HG03342 (cell line): Measurements from ENCODE around the gene PLCL2.
"Not testable (repeated sequence)": the region's sequence is repeated elsewhere in the genome, so short reads cannot be mapped to it uniquely, and the experiment has no call there.

Experiments
- ATAC-seq: cut with Tn5 transposase; IDR thresholded peaks from one replicate; pipeline ENCODE4 v1.9.1; 2021; ENCODE audit warnings: mild to moderate bottlenecking, moderate library complexity; ENCODE audit not compliant: unreplicated experiment

Gene PLCL2

DNA sequence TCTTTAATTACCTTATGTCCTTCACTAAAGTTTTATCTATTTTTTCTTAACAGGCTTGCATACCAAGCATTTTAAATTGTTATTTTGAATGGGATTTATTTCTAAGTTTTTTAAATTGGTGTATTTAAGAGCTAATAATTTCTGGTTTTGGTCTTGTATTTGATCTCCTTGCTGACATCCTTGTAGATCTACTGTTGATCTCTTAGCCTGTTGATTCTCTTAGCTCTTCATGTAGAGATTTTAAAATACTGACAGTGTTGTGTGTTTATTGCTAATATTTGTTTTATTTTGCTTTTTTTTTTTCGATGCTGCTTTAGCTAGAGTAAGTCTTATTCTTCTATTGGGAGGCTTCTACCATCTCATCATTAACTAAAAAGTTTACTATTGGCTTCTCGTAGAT, 65.5 kb downstream of the PLCL2 start:
- no peak for ATAC-seq

DNA sequence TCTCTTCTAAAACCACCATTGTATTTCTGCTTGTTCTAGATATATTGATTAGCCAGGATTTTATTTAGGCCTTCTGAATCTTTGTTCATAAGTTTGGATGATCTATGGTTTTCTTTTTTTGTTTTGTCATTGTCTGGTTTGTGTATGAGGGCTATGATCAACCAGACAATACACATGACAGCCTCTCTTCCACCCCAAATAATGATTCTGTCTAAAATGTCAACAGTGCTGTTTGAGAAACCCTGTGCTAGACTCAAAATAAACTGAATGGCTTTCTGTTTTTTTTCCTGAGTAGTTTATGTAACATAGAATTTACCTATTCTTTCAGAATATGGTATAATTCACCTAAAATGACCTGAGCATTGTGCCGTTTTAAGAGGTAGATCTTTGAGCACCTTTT, 66.1 kb downstream of the PLCL2 start:
- ATAC-seq: no peak

DNA sequence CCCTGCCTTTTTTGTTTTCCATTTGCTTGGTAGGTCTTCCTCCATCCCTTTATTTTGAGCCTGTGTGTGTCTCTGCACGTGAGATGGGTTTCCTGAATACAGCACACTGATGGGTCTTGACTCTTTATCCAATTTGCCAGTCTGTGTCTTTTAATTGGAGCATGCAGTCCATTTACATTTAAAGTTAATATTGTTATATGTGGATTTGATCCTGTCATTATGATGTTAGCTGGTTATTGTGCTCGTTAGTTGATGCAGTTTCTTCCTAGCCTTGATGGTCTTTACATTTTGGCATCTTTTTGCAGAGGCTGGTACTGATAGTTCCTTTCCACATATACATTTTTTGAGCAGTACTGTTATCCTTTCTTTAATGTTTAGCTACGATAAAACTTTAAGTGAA, 73.1 kb downstream of the PLCL2 start:
- not testable (repeated sequence) for ATAC-seq

DNA sequence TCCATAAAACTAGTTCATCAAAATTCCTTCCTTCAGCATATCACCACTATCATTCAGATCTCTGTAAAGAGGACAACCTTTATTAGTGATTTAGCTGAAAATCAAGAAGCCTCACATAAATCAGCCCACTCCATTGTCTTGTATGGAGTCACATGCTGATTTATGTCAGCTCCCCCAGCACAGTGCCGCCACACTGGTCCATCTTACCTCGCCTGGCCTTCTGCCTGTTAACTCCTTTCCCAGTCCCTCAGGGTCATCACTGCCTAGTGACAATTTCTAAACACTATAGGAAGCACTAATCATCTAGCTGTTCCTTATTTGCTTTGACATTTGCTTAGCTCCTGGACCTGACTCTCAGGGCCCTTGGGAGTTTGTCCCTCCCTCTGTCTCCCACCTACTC, 75.4 kb downstream of the PLCL2 start:
- ATAC-seq: no peak

DNA sequence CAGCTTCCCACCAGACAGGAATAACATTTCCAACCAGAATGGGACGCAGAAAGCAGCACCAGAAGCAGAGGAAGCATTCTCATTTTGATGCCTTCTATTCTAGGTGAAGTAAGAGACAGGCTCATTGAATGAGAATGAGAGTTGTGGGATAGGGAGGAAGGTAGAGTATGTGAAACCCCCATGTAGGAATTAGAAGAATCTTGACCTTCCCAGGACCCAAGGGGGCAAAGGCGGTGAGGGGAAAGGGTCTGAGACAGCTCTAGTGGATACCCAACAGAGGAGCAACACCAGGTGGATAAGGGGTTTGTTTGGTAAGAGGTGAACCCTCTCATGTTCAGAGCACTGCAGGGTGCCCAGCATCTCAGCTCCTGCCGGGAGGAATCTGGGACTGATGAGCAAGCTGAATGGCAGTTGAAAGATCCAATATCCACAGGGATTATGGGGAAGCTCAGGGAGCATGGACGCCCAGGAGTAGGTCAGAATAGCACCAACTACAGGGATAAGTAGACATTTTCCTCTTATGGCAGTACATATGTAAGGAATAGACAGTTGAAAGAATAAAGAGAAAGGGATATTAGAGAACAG, 77.0 kb downstream of the PLCL2 start:
- no peak for ATAC-seq

DNA sequence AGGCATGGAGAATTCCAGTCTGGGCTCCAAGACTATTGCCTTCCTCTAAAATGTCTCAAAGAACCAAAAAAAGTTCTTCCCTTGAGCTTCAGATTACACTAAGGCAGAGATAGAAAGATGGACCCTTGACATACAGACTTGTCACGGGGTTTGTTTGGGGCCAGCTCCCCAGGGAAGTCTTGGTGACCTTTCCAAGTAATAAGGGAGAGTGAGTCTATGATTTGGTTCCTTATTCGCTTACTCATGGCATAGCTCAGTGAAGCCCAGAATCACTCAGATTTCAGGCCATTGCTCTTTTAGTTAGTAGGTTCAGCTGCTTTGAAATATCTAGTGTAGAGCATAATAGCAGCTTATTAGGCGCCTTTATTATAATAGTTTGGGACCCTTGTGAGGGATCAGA, 90.3 kb downstream of the PLCL2 start:
- ATAC-seq: no peak

DNA sequence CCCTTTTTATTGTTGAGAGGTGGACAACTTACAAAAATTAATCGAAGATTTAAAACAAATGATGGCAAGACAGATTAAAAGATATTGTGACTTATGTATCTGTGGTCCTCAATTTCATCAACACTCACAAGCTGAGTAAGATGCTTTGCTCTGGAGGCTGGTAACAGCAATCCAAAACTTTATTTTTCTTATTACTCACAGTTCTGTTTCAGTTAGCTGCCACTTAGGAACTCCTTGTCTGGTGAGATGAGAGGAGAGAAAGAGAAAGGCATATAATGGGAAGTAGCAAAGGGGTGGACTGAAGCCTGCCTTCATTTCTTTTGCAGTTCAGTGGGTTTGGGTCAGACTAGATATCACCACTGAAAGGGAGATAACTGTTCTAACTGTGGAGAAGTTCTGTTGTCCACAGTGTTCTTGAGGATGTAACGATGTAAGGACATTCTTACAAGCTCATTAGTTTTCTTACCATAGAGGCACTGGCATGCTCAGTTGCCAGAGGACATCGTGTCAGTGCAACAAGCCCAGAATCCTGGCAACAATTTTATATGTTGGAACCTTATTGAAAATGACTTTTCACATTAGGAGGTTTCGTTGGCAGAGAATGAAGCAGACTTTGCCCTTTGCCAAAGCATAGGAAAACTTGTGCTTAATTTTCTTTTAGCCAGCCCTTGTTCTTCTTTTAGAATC, 93.6 kb downstream of the PLCL2 start:
- no peak for ATAC-seq

DNA sequence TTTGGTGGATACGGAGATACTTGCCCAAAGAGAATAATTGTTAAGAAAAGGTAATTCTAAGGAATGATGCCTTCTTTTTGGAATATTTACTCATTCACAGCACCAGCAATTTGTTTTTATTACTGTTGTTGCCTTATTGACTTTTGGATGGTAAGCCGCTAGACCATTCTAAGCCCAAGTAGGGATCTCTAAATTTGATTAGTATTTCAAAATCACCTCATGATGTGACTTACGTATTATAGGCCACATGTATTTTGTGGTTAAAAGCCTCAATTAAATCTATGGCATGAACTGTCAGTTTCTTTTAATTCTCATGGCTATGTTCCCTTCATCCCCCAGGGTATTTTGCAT, 94.1 kb downstream of the PLCL2 start:
- no peak for ATAC-seq

DNA sequence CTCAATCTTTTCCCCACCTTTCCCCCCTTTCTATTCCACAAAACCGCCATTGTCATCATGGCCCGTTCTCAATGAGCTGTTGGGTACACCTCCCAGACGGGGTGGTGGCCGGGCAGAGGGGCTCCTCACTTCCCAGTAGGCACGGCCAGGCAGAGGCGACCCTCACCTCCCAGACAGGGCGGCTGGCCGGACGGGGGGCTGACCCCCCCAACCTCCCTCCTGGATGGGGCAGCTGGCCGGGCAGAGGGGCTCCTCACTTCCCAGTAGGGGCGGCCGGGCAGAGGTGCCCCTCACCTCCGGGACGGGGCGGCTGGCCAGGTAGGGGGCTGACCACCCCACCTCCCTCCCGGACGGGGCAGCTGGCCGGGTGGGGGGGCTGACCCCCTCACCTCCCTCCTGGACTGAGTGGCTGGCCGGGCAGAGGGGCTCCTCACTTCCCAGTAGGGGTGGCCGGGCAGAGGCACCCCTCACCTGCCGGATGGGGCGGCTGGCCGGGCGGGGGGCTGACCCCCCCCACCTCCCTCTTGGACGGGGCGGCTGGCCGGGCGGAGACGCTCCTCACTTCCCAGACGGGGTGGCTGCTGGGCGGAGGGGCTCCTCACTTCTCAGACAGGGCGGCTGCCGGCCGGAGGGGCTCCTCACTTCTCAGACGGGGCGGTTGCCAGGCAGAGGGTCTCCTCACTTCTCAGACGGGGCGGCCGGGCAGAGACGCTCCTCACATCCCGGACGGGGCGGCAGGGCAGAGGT, 95.2 kb downstream of the PLCL2 start:
- ATAC-seq: not testable (repeated sequence)

DNA sequence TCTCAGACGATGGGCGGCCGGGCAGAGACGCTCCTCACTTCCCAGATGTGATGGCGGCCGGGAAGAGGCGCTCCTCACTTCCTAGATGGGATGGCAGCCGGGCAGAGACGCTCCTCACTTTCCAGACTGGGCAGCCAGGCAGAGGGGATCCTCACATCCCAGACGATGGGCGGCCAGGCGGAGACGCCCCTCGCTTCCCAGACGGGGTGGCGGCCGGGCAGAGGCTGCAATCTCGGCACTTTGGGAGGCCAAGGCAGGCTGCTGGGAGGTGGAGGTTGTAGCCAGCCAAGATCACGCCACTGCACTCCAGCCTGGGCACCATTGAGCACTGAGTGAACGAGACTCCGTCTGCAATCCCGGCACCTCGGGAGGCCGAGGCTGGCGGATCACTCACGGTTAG, 95.8 kb downstream of the PLCL2 start:
- not testable (repeated sequence) for ATAC-seq

DNA sequence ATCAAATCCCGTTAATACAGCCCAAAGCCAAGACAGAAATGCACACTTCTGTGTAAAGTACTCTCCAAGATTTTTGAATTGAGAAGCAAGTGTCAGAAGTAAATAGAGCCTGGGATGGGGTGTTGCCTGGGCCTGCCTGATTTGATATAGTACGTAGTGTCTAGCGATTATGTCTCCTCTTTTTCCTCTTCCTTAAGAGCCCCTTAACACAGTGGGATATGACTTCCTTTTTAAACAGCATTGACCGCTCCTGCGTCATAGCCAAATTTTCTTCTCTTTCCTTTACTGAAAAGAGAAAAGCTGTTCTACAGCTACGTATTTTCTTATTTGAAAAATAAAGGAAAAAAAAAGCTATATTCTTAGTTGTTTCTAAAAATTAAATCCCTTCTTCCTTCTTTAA, 97.7 kb downstream of the PLCL2 start:
- no peak for ATAC-seq

DNA sequence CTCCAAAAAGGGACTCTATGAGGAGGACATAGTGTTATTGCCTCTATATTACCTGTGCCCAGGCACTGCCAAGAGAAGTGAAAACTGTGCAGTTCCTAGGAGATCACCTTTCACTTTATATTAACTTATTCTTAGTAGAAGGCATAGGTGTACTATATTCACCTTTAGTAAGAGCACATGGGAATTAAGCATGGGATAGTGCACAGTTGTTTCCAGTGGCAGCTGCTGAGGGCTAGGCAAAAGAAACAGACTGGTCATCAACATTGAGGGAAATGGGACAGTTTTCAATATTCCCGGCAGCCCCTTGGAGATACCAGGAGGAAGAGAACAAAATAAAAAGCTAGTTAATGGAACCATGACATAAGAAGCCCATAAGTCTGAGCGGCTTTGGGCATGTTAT, 100.9 kb downstream of the PLCL2 start:
- ATAC-seq: no peak

DNA sequence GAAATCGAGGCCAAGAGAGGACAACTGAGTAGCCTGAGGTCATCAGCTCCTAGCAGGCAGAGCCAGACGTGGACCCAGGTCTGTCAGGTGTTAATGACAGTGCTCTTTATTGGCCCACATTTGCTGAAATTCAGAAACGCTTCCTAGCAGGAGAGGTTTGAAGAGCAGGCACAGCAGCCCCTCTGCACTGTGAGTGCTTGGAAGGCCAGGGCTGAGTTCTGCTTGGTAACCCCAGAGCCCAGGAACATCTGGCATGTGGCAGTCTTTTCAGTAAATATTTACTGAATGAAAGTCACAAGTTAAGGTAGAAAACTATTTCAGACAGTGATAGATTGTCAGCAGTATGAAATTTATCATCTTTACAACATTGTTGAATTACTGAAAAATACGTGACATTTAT, 102.4 kb downstream of the PLCL2 start:
- ATAC-seq: no peak

DNA sequence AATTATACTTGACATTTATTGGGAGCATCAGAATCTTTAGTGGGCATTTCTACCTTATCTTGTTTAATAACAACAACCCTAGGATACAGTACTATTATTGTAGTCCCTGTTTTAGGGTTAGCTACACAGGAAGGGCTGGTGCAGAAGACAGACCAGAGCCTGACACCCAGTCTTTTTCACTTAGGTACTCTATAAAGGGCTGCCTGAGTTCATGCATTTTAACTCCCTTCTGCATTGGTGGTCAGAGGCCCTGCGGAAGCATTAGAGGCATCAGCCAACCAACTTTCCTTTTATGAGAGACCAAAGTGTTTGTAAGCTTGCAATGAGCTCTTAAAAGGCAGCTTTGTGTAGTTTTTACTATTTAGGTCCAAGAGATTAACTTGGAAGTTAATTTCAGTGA, 105.4 kb downstream of the PLCL2 start:
- ATAC-seq: no peak

DNA sequence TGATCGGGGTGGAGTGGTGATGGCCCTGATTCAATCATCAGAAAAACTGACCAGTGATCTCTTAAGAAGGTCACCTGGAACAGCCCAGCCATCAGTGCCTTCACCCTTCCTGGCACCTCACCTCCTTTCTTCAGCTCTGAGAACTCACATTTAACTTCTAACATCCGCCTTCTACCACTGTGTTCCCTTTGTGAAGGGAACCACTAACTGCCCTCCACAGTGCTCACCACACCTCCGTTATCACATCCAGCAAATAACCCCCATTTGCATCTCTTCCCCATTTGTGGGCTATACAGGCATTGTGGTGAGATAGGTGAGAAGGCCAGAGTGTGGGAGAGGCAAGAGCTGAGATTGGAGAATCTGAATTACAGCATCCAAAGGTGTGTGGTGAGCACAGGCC, 107.4 kb downstream of the PLCL2 start:
- ATAC-seq: no peak

DNA sequence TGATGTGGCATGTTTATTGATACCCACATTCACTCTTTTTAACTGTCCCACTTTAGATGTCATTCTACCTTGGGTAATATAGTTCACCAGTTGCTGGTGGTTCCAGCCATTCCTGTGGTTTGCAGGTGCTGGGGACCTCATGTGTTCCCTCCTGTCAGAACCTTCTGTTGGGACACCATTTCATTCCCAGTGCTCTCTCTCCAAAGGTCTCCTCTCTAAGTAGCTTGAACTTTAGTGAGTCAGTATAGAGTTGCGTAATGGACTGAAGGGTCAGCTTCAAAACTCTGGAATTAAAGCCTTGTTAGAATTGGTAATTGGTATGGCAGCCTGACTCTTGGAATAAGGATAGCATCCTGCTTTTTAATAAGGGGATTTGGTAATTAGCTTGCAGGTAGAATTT, 108.5 kb downstream of the PLCL2 start:
- ATAC-seq: no peak

DNA sequence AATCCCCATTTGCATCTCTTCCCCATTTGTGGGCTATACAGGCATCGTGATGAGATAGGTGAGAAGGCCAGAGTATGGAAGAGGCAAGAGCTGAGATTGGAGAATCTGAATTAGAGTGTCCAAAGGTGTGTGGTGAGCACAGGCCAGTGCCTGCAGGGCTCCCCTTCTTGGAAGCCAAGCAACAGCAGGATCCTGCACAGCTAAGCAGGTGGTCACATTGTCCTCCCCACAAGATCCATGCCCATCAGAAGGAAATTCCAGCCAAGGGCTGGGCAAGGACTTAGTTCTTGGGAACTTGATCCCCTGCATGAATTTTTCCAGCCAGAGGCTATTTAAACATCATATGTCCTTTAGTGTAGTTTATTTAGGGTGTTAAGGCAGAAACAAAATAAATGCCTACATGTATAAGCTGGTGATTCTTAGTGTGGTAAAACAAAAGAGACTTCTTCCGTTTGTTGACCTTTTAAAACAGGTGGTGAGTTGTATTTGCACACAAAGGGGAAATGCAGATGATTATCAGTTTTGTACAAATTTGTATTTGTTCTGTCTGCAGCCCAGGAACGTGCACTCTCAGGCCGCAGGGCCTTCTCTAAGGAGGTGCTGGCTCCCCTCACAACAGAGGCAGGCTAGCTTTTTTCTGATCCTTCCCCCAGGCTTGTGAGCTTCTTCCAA, 110.2 kb downstream of the PLCL2 start:
- no peak for ATAC-seq

DNA sequence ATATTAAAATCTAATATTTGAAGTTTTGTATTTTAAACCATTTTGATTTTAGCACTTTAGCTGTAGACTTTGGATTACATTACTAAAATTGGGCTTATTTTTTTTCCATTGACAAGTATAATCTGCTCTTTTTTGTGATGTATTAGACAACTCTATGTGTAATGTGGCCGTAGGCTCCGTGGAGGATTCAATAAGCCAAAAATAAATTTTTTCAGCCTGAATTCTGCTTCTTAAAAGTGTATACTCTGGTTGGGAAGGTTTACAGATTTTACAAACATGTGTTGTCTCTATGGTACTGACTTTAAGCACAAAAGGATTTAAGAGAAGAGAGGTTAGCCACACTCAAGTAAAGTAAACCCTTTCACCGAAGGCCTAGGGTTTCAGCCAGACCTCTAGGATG, 110.8 kb downstream of the PLCL2 start:
- ATAC-seq: no peak

DNA sequence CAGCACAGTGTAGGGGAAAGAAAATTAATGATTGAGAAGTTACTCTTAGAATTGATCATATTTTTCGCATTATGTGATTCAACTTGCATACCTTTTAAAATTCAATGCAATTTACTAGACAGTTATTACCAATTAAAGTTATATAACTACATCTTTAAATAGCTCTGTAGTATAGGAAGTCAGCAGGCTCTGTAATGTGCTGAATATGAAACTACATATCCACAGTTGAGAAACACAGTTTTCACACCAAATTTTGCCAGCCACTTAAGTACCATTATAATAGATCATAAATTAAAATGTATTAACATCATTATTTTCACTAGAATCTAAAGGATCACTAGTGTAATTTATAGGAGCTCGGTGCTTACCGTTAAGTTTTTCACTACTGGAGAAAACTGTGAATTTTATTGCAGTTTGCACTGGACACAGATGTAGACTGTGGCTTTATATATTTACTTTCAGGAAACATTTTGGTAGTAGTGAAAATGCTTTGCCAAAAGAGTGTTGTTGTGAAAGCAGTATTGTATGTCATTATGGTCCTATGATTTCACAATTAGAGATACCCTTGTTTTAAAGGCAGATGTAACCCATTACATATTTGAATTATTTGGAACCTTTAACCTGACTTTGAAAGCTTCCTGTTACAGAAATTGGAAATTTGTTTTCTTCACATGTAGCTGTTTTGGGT, 113.6 kb downstream of the PLCL2 start:
- no peak for ATAC-seq

DNA sequence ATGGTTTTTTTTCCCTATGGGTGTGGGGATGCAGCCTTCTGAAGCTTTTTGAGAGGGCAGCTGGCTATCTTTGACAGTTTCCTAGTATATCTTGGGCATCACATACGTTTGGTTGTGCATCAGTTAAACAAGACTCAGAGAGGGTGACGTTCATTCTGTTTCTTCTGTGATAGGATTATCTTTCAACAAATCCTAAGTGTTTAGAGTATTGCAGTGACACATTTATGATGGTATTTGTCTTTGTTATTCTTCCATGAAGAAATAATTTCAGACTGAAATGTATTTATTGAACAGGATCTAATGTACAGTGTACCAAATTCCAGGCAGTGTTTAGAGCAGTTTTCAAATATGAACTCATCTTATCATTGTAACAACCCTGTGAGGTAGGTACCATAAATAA, 114.4 kb downstream of the PLCL2 start:
- ATAC-seq: no peak

DNA sequence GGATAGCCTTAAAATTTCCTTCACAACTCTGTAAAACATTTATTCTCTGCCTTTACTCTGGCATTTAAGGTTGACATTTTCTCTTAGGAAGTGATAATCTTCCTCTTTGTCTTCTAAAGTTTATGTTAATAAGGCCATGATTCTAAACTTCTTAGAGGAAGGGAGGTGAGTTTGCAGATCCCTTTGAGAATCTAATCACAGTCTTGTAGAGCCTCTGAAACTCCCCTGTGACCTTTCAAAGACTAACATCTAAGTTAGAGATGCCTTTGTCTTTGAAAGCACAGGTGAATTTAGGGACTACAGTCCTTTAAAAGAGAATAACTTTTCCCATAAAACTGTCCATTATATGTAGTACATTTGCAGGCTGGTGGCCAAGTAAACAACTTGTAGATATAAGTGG, 115.1 kb downstream of the PLCL2 start:
- no peak for ATAC-seq
